HUES48 (cell line): ENCODE measurements around the gene MBP.
"Not testable (repeated sequence)": the region's sequence is repeated elsewhere in the genome, so short reads cannot be mapped to it uniquely, and the experiment has no call there.

Experiments
- H3K27ac ChIP-seq: one replicate; pipeline ENCODE4 v1.7.0; 2013; ENCODE audit warnings: low read depth, low read length, inconsistent platforms
- H3K27me3 ChIP-seq: 2 replicates; pipeline ENCODE4 v1.6.1; 2013; ENCODE audit warnings: mild to moderate bottlenecking, low read length; ENCODE audit not compliant: control insufficient read depth, insufficient read depth
- H3K36me3 ChIP-seq: 2 replicates; pipeline ENCODE4 v1.6.1; 2013; ENCODE audit warnings: low read length; ENCODE audit not compliant: control insufficient read depth, insufficient read depth
- H3K4me1 ChIP-seq: 2 replicates; pipeline ENCODE4 v1.6.1; 2013; ENCODE audit warnings: mild to moderate bottlenecking, low read length; ENCODE audit not compliant: control insufficient read depth, insufficient read depth
- H3K4me3 ChIP-seq: 2 replicates; pipeline ENCODE4 v1.5.1; 2013; ENCODE audit warnings: mild to moderate bottlenecking, low read depth, low read length
- H3K9ac ChIP-seq: 2 replicates; pipeline ENCODE4 v1.6.1; 2013; ENCODE audit warnings: mild to moderate bottlenecking, low read depth, low read length, moderate library complexity
- H3K9me3 ChIP-seq: 2 replicates; pipeline ENCODE4 v1.6.1; 2013; ENCODE audit warnings: low read length; ENCODE audit not compliant: control insufficient read depth, insufficient read depth

The MBP gene

GRCh38 chr18:76953156-76953555, 179.4 kb downstream of the MBP start:
- Histone ChIP-seq H3K4me1 (no peaks in the 10 kb centered on the region), H3K27me3 (no peaks in the 10 kb centered on the region), H3K36me3 (peaks cover 31% of the 10 kb centered on the region), H3K9me3 (no peaks in the 10 kb centered on the region), H3K9ac (no peak overlapping the region), H3K4me3 (no peak overlapping the region), H3K27ac (no peak overlapping the region)

GRCh38 chr18:76952747-76953146, 179.8 kb downstream of the MBP start:
- no peak overlapping the region for H3K27ac ChIP-seq
- H3K4me3 ChIP-seq, result no peak overlapping the region
- peaks cover 28% of the 10 kb centered on the region for H3K36me3 ChIP-seq

GRCh38 chr18:76951456-76952247, 180.9 kb downstream of the MBP start:
- Histone ChIP-seq H3K4me1 (no peaks in the 10 kb centered on the region), H3K4me3 (no peak overlapping the region), H3K9ac (no peak overlapping the region), H3K27me3 (no peaks in the 10 kb centered on the region), H3K9me3 (no peaks in the 10 kb centered on the region), H3K36me3 (peaks cover 27% of the 10 kb centered on the region), H3K27ac (no peak overlapping the region)

More at GRCh38 chr18:76952747-76953146, 179.8 kb downstream of the MBP start:
- Histone ChIP-seq H3K4me1 (no peaks in the 10 kb centered on the region), H3K9ac (no peak overlapping the region), H3K9me3 (no peaks in the 10 kb centered on the region), H3K27me3 (no peaks in the 10 kb centered on the region)

- no peaks in the 10 kb centered on the region for H3K4me1 ChIP-seq
- no peaks in the 10 kb centered on the region for H3K27me3 ChIP-seq
- no peak overlapping the region for H3K27ac ChIP-seq
- H3K36me3 ChIP-seq, result peaks cover 20% of the 10 kb centered on the region
- H3K4me3 ChIP-seq, result no peak overlapping the region
- no peak overlapping the region for H3K9ac ChIP-seq
- H3K9me3 ChIP-seq, result no peaks in the 10 kb centered on the region
Observed at GRCh38 chr18:76948345-76948744, 184.2 kb downstream of the MBP start.

GRCh38 chr18:76944346-76944745, 188.2 kb downstream of the MBP start:
- not testable (repeated sequence) for H3K4me1 ChIP-seq, H3K4me3 ChIP-seq, H3K27me3 ChIP-seq, H3K27ac ChIP-seq, H3K9ac ChIP-seq, H3K9me3 ChIP-seq, H3K36me3 ChIP-seq

- H3K4me3 ChIP-seq, result no peak overlapping the region
- no peaks in the 10 kb centered on the region for H3K4me1 ChIP-seq
- H3K9ac ChIP-seq, result no peak overlapping the region
- H3K36me3 ChIP-seq, result peaks cover 13% of the 10 kb centered on the region
- H3K9me3 ChIP-seq, result no peaks in the 10 kb centered on the region
- H3K27me3 ChIP-seq, result no peaks in the 10 kb centered on the region
- no peak overlapping the region for H3K27ac ChIP-seq
Observed at GRCh38 chr18:76943542-76944339, 188.8 kb downstream of the MBP start.

GRCh38 chr18:76941284-76941683, 191.3 kb downstream of the MBP start:
- Histone ChIP-seq H3K27ac (no peak overlapping the region), H3K4me1 (no peaks in the 10 kb centered on the region), H3K9me3 (no peaks in the 10 kb centered on the region), H3K4me3 (no peak overlapping the region), H3K27me3 (no peaks in the 10 kb centered on the region), H3K36me3 (peaks cover 26% of the 10 kb centered on the region), H3K9ac (no peak overlapping the region)

GRCh38 chr18:76938619-76939018, 194.0 kb downstream of the MBP start:
- no peak overlapping the region for H3K4me3 ChIP-seq
- no peaks in the 10 kb centered on the region for H3K27me3 ChIP-seq
- peaks cover 31% of the 10 kb centered on the region for H3K36me3 ChIP-seq
- no peaks in the 10 kb centered on the region for H3K9me3 ChIP-seq
- H3K9ac ChIP-seq, result no peak overlapping the region
- no peaks in the 10 kb centered on the region for H3K4me1 ChIP-seq
- no peak overlapping the region for H3K27ac ChIP-seq

- no peaks in the 10 kb centered on the region for H3K9me3 ChIP-seq
- no peak overlapping the region for H3K27ac ChIP-seq
- H3K27me3 ChIP-seq, result no peaks in the 10 kb centered on the region
- H3K4me1 ChIP-seq, result no peaks in the 10 kb centered on the region
- H3K9ac ChIP-seq, result no peak overlapping the region
- no peak overlapping the region for H3K4me3 ChIP-seq
- peaks cover 31% of the 10 kb centered on the region for H3K36me3 ChIP-seq
Observed at GRCh38 chr18:76937597-76937996, 195.0 kb downstream of the MBP start.

- H3K4me3 ChIP-seq, result no peak overlapping the region
- H3K4me1 ChIP-seq, result no peaks in the 10 kb centered on the region
- no peak overlapping the region for H3K27ac ChIP-seq
- H3K36me3 ChIP-seq, result peaks cover 34% of the 10 kb centered on the region
- H3K27me3 ChIP-seq, result no peaks in the 10 kb centered on the region
- no peak overlapping the region for H3K9ac ChIP-seq
- no peaks in the 10 kb centered on the region for H3K9me3 ChIP-seq
Observed at GRCh38 chr18:76936877-76937276, 195.7 kb downstream of the MBP start.

- Histone ChIP-seq H3K9ac (no peak overlapping the region), H3K36me3 (peaks cover 39% of the 10 kb centered on the region), H3K27ac (no peak overlapping the region), H3K9me3 (no peaks in the 10 kb centered on the region), H3K4me3 (no peak overlapping the region), H3K4me1 (no peaks in the 10 kb centered on the region), H3K27me3 (no peaks in the 10 kb centered on the region)
Observed at GRCh38 chr18:76935722-76936337, 196.8 kb downstream of the MBP start.
